ENCODE results near the gene MEPCE. TPM values are rescaled to one million over a fixed set of nuclear protein-coding genes. Genes with fewer than 3 reads are reported as not detected.
A peak's percentile ranks its signal among the peaks of the same experiment; 100 is the strongest.

MEPCE gene
- total RNA-seq, 1 donor from 2014 or later: 36.3 TPM

DNA sequence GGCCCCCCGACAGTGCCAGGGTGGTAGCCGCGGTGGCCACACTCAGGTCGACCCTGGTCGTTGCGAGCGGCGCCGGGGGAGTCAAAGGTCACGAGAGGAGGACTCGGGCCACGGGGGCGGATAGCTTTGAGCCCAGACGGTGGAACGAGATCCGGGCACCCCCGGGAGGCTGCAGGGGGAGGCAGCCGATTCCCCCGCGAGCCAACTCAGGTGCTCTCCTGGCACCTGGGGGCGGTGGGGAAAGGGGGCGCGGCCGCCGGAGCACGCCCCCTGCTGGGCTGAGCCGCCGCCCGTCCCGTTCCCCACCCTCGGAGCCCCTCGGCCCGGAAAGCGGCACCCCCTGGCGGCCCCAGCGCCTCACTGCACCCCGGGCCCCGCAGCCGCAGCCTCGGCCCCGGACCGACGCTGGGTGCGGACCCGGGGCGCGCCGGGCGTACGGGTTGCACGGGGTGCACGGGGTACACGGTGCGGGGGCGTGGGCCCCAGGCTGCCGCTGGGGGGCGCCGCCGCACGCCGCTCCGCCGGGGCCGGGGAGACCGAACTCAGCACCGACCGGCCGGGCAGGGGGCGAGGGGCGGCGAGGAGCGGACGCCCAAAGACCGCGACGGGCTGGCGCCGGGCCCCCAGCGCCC lies 53.6 kb downstream of the MEPCE start:
- peak overlapping the region; percentile 50 for H3K4me3 ChIP-seq
- DNase-seq: peak; percentile 88
- H3K36me3 ChIP-seq: no peaks in the 10 kb centered on the region
- peak; percentile 83 for ATAC-seq
- TF ChIP-seq, protein P1, sequence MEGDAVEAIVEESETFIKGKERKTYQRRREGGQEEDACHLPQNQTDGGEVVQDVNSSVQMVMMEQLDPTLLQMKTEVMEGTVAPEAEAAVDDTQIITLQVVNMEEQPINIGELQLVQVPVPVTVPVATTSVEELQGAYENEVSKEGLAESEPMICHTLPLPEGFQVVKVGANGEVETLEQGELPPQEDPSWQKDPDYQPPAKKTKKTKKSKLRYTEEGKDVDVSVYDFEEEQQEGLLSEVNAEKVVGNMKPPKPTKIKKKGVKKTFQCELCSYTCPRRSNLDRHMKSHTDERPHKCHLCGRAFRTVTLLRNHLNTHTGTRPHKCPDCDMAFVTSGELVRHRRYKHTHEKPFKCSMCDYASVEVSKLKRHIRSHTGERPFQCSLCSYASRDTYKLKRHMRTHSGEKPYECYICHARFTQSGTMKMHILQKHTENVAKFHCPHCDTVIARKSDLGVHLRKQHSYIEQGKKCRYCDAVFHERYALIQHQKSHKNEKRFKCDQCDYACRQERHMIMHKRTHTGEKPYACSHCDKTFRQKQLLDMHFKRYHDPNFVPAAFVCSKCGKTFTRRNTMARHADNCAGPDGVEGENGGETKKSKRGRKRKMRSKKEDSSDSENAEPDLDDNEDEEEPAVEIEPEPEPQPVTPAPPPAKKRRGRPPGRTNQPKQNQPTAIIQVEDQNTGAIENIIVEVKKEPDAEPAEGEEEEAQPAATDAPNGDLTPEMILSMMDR (IDR thresholded peaks at IDR 0.05): peak; percentile 84
- intact Hi-C loops (cut with DNase I): no loop called here
- H3K9me3 ChIP-seq: no peaks in the 10 kb centered on the region
- peaks cover 13% of the 10 kb centered on the region for H3K4me1 ChIP-seq
- no peaks in the 10 kb centered on the region for H3K27me3 ChIP-seq
- no peak overlapping the region for H3K27ac ChIP-seq

Other genes with a start within 250 kb of the MEPCE start
- 1.4 TPM for gene PVRIG, start 209.9 kb upstream of the MEPCE start, total RNA-seq
- not detected for gene SPDYE3, start 122.1 kb upstream of the MEPCE start, total RNA-seq
- 38.1 TPM for gene PILRB, start 71.7 kb upstream of the MEPCE start, total RNA-seq
- 36.9 TPM for gene PILRA, start 56.3 kb upstream of the MEPCE start, total RNA-seq
- 4.8 TPM for gene ZCWPW1, start 1.1 kb upstream of the MEPCE start, total RNA-seq
- 24.7 TPM for gene PPP1R35, start 6.7 kb downstream of the MEPCE start, total RNA-seq
- 1.8 TPM for gene SPACDR, start 34.4 kb downstream of the MEPCE start, total RNA-seq
- gene TSC22D4, start 49.4 kb downstream of the MEPCE start, total RNA-seq: 51.8 TPM
- 0.55 TPM for gene NYAP1, start 54.1 kb downstream of the MEPCE start, total RNA-seq
- 36.0 TPM for gene AGFG2, start 109.4 kb downstream of the MEPCE start, total RNA-seq
- 6.4 TPM for gene SAP25, start 144.1 kb downstream of the MEPCE start, total RNA-seq
- gene LRCH4, start 156.3 kb downstream of the MEPCE start, total RNA-seq: 88.0 TPM
- gene FBXO24, start 156.5 kb downstream of the MEPCE start, total RNA-seq: 1.4 TPM
- gene PCOLCE, start 172.5 kb downstream of the MEPCE start, total RNA-seq: 57.2 TPM
- gene MOSPD3, start 182.7 kb downstream of the MEPCE start, total RNA-seq: 14.7 TPM
- gene TFR2, start 211.7 kb downstream of the MEPCE start, total RNA-seq: 0.41 TPM
- not detected for gene ACTL6B, start 226.6 kb downstream of the MEPCE start, total RNA-seq
- 208 TPM for gene GNB2, start 243.9 kb downstream of the MEPCE start, total RNA-seq

Measured in upper lobe of right lung (tissue), 1 donor.